H54 (cell line): Measurements from ENCODE around the gene ZBTB20.

Experiments
- DNase-seq: peaks from one replicate; pipeline ENCODE4 v3.0.0; 2011; ENCODE audit warnings: low spot score, mixed read lengths; ENCODE audit not compliant: insufficient read length
- FAIRE-seq: peaks from 3 replicates; lab custom pipeline; 2011; peaks lifted over from hg19 to GRCh38; lab: Jason Lieb, UNC
- POLR2A ChIP-seq: IDR thresholded peaks from 2 replicates; pipeline ENCODE4 v1.6.1; 2011; ENCODE audit warnings: low read depth, mild to moderate bottlenecking, low read length

ZBTB20 gene

GRCh38 chr3:114284644-114285043, 862.4 kb downstream of the ZBTB20 start:
- no peak for TF ChIP-seq POLR2A
- DNase-seq (no peak), FAIRE-seq (no peak)
